ENCODE results near the gene RANBP9.

GRCh38 chr6:13700232-13700631 lies 11.4 kb downstream of the RANBP9 start:
- TF ChIP-seq CTCF (conservative IDR thresholded peaks at IDR 0.05; ENCODE audit: low read depth, low read length) (no peak), EZH2 (IDR thresholded peaks at IDR 0.05; ENCODE audit: low read length, unreplicated experiment) (no peak), EZH2phosphoT487 (IDR thresholded peaks at IDR 0.05; ENCODE audit: borderline replicate concordance, low read length) (no peak)
